BE2C (cell line): ENCODE data around the gene APOB.
A peak's percentile ranks its signal among the peaks of the same experiment; 100 is the strongest.

Experiments used
- DNase-seq: peaks from one replicate; pipeline ENCODE4 v3.0.0-alpha.2; 2020
- H3K27me3 ChIP-seq: fragments of 250-450 bp; sonication (Bioruptor Pico); 2 replicates; pipeline ENCODE4 v1.5.1; 2020; ENCODE audit warnings: mild to moderate bottlenecking
- H3K36me3 ChIP-seq: fragments of 250-450 bp; sonication (Bioruptor Pico); 2 replicates; pipeline ENCODE4 v1.5.1; 2020; ENCODE audit warnings: mild to moderate bottlenecking
- H3K4me1 ChIP-seq: fragments of 250-450 bp; sonication (Bioruptor Pico); 2 replicates; pipeline ENCODE4 v1.5.1; 2020
- H3K4me3 ChIP-seq: 2 replicates; pipeline ENCODE4 v1.5.1; 2011; ENCODE audit warnings: low read depth, low read length
- H3K9me3 ChIP-seq: fragments of 250-450 bp; sonication (Bioruptor Pico); 2 replicates; pipeline ENCODE4 v1.5.1; 2020
- TF ChIP-seq, protein P1 (sequence below): IDR thresholded peaks from 2 replicates; pipeline ENCODE4 v1.5.1; 2012; ENCODE audit warnings: mild to moderate bottlenecking, low read depth, low read length

Gene APOB

DNA sequence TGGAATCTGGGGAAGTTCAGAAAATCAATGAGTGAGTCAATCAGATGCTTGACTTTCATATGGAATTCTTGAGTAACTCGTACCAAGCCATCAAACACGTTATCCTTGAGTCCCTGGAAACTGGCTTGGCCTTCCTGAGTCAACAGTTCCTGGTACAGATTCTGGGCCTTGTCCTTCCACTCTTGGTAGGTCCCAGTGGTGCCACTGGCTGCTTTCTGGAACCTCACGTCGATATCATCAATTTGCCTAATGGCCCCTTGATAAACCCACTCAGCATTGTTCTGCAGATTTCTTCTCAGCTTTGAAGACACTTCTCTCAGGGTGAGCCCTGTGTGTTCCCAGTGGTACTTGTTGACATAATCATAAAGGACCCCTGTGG is 41.1 kb downstream of the APOB start:
- no peaks in the 10 kb centered on the region for H3K36me3 ChIP-seq

DNA sequence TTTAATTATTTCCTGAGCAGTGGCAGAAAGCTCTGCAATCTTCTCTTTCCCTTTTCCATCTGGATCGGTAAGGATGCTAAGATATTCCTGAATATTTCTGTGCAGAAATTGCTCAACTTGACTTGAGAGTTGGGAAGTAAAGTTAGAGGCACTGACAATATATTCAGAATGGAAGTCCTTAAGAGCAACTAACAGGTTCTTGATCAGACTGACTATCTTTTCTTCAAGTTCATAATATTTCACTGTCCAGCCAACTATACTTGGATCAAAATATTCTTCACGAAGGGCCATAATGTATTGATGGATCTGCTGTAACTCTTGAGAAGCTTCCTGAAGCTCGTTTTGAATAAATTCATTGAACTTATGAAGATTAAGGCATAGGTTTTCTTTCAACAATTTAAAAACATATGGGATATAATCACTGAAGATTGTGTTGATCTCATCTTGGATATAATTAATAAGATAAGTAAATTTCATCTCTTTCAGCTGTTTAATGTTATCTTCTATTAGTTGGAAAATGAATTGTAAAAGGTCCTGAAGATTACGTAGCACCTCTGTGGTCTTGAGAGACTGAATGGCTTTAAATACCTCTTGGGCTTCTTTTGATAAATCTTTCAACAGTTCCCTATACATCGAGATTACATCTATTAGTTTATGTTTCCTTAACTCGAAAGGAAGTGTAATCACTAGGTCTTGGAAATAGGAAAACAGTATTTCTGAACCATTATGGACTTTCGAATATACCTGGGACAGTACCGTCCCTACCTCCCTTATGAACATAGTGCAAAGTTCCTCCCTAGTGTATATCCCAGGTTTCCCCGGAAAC is 41.7 kb downstream of the APOB start:
- peaks cover 9% of the 10 kb centered on the region; the same call in 1 of the 2 replicates for H3K27me3 ChIP-seq
- TF ChIP-seq, protein P1, sequence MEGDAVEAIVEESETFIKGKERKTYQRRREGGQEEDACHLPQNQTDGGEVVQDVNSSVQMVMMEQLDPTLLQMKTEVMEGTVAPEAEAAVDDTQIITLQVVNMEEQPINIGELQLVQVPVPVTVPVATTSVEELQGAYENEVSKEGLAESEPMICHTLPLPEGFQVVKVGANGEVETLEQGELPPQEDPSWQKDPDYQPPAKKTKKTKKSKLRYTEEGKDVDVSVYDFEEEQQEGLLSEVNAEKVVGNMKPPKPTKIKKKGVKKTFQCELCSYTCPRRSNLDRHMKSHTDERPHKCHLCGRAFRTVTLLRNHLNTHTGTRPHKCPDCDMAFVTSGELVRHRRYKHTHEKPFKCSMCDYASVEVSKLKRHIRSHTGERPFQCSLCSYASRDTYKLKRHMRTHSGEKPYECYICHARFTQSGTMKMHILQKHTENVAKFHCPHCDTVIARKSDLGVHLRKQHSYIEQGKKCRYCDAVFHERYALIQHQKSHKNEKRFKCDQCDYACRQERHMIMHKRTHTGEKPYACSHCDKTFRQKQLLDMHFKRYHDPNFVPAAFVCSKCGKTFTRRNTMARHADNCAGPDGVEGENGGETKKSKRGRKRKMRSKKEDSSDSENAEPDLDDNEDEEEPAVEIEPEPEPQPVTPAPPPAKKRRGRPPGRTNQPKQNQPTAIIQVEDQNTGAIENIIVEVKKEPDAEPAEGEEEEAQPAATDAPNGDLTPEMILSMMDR: no peak
- H3K4me3 ChIP-seq: no peak overlapping the region
- H3K4me1 ChIP-seq: no peaks in the 10 kb centered on the region; the same call in 1 of the 2 replicates
- no peaks in the 10 kb centered on the region for H3K9me3 ChIP-seq
- no peak for DNase-seq
- no peaks in the 10 kb centered on the region for H3K36me3 ChIP-seq

More for the DNA sequence above, 41.1 kb downstream of the APOB start:
- Histone ChIP-seq H3K9me3 (no peaks in the 10 kb centered on the region), H3K4me3 (no peak overlapping the region), H3K4me1 (no peaks in the 10 kb centered on the region; the same call in 1 of the 2 replicates), H3K27me3 (peaks cover 9% of the 10 kb centered on the region; the same call in 1 of the 2 replicates)
- TF ChIP-seq, protein P1: no peak
- DNase-seq: no peak

DNA sequence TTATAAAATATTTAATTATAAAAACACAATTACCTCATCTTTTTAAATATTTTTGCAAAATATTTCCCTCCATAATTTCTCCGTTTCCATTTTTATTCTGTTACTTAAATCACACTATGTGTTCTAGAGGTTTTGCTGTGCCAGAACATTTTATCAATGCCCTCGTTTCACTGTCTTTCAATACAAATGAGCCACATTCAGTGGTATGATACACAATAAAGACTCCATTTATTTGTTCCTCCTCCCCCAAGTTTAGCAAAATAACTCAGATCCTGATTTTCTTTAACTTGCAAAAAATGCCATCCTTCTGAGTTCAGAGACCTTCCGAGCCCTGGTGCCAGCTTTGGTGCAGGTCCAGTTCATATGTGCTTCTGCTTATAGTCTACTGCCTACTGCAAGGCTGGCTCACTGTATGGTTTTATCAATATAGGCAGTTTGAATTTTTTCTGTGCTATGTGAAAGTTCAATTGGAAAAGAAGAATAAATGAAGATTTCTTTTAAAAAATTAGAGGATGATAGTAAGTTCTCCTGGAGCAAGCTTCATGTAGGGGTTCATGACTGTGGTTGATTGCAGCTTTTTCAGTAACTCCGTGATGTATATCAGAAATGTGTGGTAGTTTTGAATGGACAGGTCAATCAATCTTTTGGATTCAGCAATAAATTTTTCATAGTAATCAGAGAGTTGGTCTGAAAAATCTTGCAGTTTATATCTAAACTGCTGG is 42.5 kb downstream of the APOB start:
- H3K4me3 ChIP-seq: no peak overlapping the region
- no peaks in the 10 kb centered on the region for H3K9me3 ChIP-seq
- no peaks in the 10 kb centered on the region; the same call in 1 of the 2 replicates for H3K4me1 ChIP-seq
- TF ChIP-seq, protein P1: no peak
- no peaks in the 10 kb centered on the region for H3K36me3 ChIP-seq
- H3K27me3 ChIP-seq: peaks cover 9% of the 10 kb centered on the region; the same call in 1 of the 2 replicates
- DNase-seq: no peak

DNA sequence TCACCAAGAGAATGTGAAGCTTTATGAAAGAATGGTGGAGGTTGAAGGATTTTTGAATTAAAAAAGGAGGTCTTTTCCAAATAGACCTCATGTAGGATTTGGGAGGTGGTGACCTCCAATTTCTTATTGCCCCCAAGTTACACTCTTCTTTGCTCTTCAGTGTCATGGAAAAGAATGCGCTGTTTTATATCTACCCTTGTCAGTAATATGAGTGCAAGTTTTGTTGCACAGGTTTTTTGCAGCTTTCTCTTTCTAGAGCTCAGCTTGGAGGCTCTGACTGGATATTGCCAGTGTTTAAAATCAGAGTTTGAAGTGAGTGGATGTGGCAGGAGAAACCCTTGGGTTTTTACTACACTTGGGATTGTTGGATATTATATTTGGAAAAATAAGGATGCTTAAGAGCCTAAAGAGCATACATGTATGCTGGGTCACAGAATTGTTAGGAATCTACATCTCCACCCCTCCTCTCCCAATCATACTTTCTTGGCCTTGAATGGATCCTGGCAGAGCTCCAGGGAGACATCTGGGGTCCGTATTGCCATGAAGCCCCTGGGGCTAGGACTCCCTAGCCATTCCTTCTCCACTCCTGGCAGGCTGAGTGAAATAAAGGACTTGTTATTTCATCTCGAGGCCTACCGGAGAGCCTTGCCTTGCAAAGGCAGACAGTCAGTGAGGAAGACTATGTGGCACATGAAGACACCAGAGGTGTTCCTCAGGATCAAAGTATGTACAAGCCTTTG is 43.8 kb downstream of the APOB start:
- peak; percentile 29 for DNase-seq
- peaks cover 6% of the 10 kb centered on the region; the same call in 1 of the 2 replicates for H3K27me3 ChIP-seq
- no peaks in the 10 kb centered on the region; the same call in 1 of the 2 replicates for H3K9me3 ChIP-seq

DNA sequence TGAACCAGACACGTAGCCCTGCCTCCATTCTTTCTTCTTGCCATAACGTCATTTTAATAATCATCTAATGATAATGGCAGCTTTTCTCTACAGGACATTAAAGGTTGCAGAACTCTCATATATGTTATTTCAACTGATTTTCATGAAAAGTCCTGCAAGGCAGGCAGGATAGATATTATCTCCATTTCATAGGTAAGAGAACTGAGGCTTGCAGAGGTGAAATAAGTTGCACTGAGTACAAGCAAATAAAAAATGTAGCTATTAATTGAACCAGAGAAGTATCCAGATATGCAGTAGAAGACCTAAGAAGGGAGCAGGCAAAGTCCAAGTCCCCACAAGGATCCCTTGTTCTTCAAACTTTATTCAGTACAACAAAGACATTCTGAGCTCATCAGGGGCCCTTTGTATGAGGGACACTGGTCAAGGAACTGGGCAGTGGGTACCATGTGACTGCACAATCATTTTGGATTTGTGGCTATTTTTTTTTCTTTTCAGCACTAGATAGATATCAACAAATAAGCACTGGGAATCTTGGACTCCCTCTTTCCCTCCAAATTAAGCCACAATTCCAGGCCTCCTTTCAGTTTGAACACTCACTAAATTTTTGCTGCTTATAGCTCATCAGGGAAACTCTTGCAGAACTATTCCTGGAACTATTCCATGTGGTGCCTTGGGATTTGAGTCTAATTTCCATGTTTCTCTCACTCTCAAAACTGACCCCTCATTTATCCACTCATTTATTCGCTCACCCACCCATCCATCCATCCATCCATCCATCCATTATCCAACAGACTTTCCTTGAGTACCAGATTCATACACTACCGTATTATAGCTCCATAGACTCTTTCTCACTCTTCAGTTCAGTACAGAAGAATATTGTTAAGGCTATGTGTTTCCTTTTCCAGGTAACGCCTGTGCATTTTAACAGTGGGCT is 44.6 kb downstream of the APOB start:
- TF ChIP-seq, protein P1: no peak
- DNase-seq: no peak
- no peaks in the 10 kb centered on the region for H3K36me3 ChIP-seq
- no peaks in the 10 kb centered on the region; the same call in 1 of the 2 replicates for H3K9me3 ChIP-seq
- no peak overlapping the region for H3K4me3 ChIP-seq
- no peaks in the 10 kb centered on the region; the same call in 1 of the 2 replicates for H3K27me3 ChIP-seq
- H3K4me1 ChIP-seq: no peaks in the 10 kb centered on the region; the same call in 1 of the 2 replicates

More for the DNA sequence above, 43.8 kb downstream of the APOB start:
- no peaks in the 10 kb centered on the region for H3K36me3 ChIP-seq
- TF ChIP-seq, protein P1: no peak
- H3K4me3 ChIP-seq: no peak overlapping the region
- H3K4me1 ChIP-seq: no peaks in the 10 kb centered on the region; the same call in 1 of the 2 replicates
